Fibroblast of the aortic adventitia (primary cell): ENCODE results near the gene RGS18. TPM values are rescaled to one million over a fixed set of nuclear protein-coding genes. Genes with fewer than 3 reads are reported as not detected.

Experiments
- DNase-seq: peaks from one replicate; pipeline ENCODE4 v3.0.0-alpha.2; 2010; ENCODE audit warnings: low read depth
- H3K4me3 ChIP-seq: 2 replicates; pipeline ENCODE4 v1.5.1; 2011; ENCODE audit warnings: low read depth, mild to moderate bottlenecking, control low read depth, low read length, moderate library complexity
- total RNA-seq: library from RNA; depleted of rRNA; stranded (reverse); fragments of >200 nt; gene quantifications from 2 replicates; pipeline ENCODE4 v1.2.3, GENCODE V29; 2012; ENCODE audit warnings: low replicate concordance
- TF ChIP-seq, protein P1 (sequence below): IDR thresholded peaks from 2 replicates; pipeline ENCODE4 v1.5.1; 2011; ENCODE audit warnings: mild to moderate bottlenecking, low read length, control low read depth, inconsistent platforms; ENCODE audit not compliant: insufficient read depth

The RGS18 gene
- total RNA-seq, 1 donor = not detected

DNA sequence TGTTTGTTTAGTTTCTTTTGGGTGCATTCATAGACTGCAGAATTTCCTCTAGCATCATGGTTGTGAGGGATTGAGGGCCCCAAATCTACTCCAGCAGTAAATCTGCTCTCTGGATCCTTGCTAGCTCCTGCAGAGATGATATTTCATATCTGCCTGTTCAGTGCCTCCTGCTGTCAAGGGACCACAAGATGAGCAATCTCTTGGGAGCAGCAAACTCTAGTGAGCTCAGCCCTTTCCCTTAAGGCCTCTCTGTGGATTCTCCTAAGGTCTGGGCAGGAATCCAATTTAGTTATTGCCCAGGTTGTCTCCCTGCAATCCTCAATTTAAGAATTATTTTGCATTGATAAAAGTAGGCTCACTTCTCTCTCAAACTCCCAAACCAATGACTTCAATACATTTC is 76.9 kb downstream of the RGS18 start:
- DNase-seq = no peak
- TF ChIP-seq, protein P1, sequence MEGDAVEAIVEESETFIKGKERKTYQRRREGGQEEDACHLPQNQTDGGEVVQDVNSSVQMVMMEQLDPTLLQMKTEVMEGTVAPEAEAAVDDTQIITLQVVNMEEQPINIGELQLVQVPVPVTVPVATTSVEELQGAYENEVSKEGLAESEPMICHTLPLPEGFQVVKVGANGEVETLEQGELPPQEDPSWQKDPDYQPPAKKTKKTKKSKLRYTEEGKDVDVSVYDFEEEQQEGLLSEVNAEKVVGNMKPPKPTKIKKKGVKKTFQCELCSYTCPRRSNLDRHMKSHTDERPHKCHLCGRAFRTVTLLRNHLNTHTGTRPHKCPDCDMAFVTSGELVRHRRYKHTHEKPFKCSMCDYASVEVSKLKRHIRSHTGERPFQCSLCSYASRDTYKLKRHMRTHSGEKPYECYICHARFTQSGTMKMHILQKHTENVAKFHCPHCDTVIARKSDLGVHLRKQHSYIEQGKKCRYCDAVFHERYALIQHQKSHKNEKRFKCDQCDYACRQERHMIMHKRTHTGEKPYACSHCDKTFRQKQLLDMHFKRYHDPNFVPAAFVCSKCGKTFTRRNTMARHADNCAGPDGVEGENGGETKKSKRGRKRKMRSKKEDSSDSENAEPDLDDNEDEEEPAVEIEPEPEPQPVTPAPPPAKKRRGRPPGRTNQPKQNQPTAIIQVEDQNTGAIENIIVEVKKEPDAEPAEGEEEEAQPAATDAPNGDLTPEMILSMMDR = no peak
- no peak overlapping the region for H3K4me3 ChIP-seq

Other genes starting within 250 kb of the RGS18 start
- gene RGS21, start 158.5 kb downstream of the RGS18 start, total RNA-seq = not detected in 2 replicates